Measurements from ENCODE around the gene HPX. TPM values are rescaled to one million over a fixed set of nuclear protein-coding genes. Genes with fewer than 3 reads are reported as not detected.

Gene HPX, protein sequence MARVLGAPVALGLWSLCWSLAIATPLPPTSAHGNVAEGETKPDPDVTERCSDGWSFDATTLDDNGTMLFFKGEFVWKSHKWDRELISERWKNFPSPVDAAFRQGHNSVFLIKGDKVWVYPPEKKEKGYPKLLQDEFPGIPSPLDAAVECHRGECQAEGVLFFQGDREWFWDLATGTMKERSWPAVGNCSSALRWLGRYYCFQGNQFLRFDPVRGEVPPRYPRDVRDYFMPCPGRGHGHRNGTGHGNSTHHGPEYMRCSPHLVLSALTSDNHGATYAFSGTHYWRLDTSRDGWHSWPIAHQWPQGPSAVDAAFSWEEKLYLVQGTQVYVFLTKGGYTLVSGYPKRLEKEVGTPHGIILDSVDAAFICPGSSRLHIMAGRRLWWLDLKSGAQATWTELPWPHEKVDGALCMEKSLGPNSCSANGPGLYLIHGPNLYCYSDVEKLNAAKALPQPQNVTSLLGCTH
- 1 to 10 TPM in 10 of 12 donors, not detected in 2; 1.1 to 6.6 (median 1.8) TPM for polyA plus RNA-seq (ENCODE audit: insufficient read length in 12 of 12)
- long read RNA-seq, donor 1, partial matches to known transcripts, result 0 of 1 reads
- long read RNA-seq, donor 1, other reads (novel, unspliced or antisense), result 0 of 1 reads
- long read RNA-seq, donor 2, result 0 reads
- long read RNA-seq, donor 3, partial matches to known transcripts, result 0 of 1 reads
- long read RNA-seq, donor 3, other reads (novel, unspliced or antisense), result 0 of 1 reads
- long read RNA-seq, donor 4, result 0 reads
- long read RNA-seq, donor 5, result 0 reads
- long read RNA-seq, donor 6, result 0 reads
- long read RNA-seq, donor 7, result 0 reads
- long read RNA-seq, donor 8, partial matches to known transcripts, result 0 of 1 reads
- long read RNA-seq, donor 8, other reads (novel, unspliced or antisense), result 0 of 1 reads
- long read RNA-seq, donor 9, result 0 reads
- long read RNA-seq, donor 10, partial matches to known transcripts, result 0 of 1 reads
- long read RNA-seq, donor 10, other reads (novel, unspliced or antisense), result 0 of 1 reads
- long read RNA-seq, donor 11, result 0 reads

DNA sequence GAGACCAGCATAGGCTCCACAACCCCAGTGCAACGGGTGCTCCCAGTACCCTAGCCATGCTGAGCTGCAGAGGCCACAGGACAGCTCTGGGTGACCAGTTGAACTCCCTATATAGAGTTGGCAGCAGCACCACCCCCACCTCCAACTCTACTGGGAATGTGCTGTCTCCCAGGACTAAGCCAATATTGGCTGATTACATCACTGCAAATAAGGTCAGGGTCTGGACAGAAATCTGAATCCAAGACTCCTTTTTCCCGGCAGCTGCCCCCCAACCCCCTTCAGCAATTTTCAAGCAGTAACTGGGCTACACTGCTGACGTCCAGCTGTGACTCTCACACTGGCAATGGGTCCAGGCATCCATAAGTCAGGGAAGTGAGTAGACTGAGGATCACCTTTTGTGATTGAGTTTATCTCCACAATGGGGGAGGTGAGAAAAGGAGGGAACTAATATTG lies at the start of gene HPX:
HPX (minus strand) TSS at position 82 of the 453 bp plus-strand sequence; CDS start at position 58, 24 bp downstream.
- DNase-seq, result no peak

DNA sequence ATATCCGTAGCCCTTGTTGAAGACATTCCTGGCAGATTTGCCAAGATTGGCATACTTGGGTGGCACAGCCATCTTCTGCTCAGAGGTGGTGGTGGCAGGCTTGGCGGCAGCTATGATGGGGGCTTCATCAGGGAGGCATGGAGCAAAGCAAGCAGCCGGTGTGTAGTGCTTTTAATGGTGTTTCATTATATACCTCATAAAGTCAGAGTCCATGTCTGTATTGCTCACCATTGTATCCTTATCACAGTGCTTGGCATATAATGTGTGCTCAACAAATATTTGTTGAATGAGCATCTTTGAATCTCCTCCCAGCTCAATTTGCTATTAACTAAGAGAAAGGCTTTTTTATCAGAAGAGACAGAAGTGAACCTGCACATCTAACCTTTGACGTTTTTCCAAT lies 48.5 kb upstream of the HPX start:
- no peak for DNase-seq

DNA sequence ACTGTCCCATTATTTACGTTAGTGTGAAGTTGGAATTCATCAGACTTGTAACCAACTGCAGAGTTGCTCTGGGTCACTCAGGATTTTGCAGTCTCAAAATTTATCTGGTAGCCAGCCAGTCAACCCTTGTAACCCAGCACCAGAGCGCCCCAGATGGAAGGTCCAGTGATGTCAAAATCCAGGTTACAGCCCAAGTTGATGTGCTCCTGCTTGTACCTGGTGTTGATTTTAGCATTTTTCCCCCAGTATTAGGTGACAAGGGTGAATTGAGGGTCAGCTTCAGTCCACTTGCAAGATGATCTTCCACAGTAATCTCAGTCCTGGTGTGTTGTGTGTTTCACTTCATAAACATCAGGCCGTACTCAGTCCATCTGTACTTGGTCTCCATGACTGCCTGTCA lies 48.0 kb upstream of the HPX start:
- DNase-seq, result no peak

DNA sequence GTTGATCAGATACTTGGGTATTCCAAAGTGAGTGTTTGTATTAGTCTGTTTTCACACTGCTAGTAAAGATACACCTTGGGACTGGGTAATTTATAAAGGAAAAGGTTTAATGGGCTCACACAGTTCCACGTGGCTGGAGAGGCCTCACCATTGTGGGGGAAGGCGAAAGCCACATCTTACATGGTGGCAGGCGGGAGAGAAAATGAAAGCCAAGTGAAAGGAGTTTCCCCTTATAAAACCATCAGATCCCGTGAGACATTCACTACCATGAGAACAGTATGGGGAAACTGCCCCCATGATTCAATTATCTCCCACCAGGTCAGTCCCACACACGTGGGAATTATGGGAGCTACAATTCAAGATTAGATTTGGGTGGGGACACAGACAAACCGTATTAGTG lies 47.6 kb upstream of the HPX start:
- DNase-seq, result no peak

DNA sequence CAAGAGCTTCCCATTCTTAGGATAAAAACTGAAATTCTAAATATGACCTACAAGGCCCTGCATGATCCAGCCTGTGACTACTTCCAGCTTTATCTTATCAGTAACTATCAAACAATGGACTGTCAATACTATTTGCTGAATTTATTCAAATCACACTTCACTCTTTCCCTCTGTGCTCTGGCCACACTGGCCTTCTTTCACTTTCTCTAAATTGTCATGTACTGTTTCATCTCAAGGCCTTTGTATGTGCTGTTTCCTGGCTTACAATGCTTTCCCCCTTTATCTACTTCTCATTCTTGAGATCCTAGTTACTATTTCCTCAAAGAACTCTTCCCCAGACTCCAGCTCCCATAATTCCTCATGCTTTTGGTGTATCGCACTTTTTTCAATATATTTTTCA lies 46.2 kb upstream of the HPX start:
- no peak for DNase-seq

DNA sequence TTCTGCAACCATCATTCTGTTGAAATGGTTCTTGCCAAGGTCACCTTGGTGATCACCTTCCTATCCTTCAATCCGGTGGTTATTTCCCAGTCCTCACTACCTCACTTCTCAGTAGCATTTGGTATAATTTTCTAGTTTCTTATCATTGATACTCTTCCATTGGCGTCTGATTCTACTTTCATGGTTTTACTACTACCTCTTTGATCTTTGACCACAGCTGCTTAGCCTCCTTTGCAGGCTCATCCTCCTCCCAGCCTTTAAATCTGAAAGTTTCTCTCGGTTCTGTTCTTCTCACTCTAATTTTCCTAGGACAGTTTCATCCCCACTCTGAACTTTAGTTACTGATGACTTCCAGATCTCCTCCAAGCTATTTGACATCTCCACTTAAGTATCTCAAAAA lies 45.5 kb upstream of the HPX start:
- no peak for DNase-seq

DNA sequence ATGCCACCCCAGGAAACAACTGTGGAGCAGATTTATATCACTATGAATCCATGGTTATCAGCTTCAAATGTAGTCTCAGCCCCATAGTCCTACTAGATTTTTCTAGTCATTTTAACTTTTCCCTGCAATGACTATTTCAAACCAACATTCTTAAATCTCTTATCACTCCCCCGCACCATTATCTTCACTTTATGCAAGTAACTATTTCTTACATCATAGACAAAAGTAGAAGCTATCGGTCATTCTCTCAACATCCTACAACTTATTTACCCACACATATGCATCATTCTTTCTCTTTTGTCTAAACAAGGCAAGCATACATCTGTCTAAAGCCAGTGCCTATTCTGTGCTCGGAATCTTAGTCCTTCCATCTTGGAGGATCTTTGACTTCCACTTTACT lies 44.9 kb upstream of the HPX start:
- DNase-seq, result no peak

DNA sequence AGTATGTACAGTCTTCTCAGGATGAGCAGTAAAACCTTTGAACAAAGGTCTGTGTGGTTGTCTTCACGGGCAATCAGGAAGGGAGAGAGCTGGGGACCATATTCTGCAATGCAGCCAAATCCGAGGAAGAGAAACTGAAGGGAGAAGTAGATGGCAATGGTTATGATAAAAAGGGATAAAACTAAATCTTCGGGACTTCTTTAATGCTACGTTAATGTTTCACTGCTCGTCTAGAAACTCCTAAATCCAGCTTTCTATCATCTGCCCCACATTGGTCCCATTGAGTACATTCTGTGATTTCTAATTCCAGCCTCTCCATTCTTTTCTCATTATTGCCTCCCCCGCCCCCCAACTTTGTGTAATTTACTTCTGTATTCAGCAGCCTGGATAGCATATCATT lies 42.2 kb upstream of the HPX start:
- no peak for DNase-seq

DNA sequence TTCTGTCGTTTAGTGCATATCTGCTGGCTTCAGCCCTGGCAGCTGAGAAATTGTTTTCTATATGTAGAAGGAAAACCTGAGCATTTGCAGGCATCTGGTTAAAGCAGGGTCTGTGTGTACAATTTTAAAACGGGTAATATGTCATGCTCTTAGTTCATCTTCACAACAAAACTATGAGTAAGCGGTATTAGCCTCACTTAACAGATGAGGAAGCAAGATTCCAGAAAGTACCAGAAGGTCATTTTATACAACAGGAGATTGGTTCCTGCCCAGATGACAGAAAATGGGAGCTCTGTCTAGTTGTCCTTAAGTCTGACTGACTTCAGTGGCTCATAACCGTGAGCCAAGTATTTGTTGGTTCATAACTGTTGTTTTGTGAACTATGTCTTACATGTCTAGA lies 41.7 kb upstream of the HPX start:
- no peak for DNase-seq

DNA sequence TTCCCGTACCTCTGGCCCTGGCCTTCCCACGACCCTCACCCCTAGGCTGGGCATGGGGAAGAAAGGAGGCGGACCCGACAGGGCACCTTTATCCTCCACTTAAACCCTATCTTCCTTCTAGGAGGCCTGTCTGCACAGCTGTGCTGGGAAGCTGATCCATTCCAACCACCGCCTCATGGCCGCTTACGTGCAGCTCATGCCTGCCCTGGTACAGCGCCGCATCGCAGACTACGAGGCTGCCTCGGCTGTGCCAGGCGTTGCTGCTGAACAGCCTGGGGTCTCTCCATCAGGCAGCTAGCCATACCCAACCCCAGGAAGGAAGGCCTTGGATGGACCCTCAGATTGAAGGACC lies 41.1 kb upstream of the HPX start:
- DNase-seq, result no peak

DNA sequence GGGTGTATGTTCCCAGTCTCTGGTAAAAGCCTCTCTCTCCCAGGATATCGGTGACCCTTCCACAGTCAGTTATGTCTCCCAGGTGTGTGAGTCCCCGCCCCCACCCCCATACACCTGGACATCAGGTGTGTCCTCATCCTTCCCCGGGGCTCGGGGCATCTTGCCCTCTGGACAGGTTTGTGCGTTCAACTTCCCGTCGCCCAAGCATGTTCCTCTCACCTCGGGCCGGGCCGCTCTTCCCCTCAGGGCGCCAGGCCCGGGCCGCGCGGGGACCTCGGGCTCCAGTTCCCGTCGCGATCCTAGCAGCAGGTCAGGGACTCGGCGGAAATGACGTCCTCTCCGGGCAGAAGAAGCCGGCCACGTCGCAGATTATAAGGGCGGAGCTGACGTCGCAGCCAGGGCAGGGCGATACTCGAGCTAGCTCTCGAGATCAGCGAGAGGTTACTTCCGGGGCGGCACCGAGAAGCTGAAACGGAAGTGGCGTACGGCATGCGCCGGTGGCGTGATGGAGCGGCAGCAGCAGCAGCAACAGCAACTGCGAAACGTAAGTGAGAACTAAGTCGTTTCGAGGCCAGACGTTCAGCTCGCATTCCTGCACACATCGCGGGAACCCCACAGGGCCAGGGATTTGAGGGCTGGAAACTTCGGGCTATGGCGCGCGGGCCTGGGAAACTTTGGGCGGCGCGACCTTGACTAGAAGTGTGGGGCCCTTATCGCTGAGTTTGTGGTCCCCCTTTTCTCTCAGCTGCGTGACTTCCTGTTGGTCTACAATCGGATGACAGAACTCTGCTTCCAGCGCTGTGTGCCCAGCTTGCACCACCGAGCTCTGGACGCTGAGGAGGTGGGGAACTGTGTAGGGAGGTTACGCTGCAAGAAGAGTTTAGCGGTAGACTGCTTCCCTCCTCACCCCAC lies 40.5 kb upstream of the HPX start, which contains the start of the genes ARFIP2 and TIMM10B:
ARFIP2 (minus strand) TSS at position 320 of the 912 bp plus-strand sequence. CDS start 910 bp downstream, outside the sequence.
TIMM10B (plus strand) TSS at position 490 of the 912 bp plus-strand sequence; CDS start at position 506, 16 bp downstream.
- peak; percentile 99 for DNase-seq

DNA sequence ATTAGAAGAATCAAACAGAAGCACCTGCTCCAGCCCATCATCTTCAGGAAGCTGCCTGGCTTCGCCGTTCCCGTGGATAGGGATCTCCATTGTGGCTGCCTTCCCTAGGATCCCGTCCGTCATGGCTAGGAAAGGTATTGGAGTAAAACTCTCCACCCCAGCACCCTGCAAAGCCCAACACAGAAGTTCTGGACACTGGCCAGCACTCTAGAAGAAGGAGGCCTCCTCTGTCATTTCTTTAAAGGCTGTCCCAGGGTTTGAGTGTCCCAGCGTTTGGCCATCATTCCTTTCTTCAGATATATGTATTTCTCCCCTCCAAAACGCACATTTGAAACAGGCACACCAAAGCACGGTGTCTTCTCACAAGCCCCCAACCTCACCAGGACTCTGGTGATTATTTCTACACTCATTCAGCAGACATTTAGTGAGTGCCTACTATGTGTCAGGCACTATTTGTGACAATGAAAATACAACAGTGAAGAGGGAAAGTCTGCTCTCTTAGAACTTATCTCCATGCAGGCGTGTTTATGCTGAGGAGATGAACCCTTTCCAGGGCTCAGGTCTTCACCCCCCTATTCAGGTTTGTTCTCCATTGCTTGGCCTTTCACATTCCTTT lies 39.6 kb upstream of the HPX start:
- DNase-seq, result no peak

DNA sequence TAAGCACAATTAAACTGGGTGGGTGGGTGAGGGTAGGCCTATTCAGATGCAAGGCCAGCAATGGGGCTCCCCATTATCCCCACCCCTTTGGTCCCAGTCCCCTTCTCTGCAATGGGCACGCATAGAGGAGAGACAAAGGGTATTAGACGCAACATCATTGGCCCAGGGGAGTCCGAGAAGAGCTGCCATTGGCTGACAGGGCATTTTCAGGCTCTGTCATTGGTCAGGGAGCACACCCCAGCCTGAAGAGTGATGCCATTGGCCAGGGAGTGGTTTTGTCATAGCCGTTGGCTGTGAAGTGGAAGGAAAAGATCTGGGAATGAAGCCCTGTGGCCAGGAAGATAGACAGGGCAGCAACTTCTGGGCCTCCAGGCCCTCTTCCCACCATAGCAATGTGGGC lies 35.8 kb upstream of the HPX start:
- DNase-seq, result no peak

DNA sequence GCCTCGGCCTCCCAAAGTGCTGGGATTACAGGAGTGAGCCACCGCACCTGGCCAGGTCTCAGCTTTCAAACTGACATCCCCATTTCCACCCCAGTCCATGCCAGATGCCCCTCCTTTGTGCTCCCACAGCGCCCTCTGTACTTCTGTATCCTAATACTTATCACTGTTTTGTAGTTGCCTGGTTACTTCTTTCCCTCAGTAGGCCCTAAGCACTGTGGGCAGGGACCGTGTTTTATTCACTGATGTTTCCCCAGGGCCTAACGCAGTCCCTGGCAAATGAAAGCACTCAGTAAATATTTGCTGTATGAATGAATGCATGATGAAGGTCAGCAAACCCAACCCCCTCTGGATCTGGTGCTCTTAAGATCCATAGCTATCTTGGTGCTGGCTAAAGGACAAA lies 35.1 kb upstream of the HPX start:
- DNase-seq, result no peak

DNA sequence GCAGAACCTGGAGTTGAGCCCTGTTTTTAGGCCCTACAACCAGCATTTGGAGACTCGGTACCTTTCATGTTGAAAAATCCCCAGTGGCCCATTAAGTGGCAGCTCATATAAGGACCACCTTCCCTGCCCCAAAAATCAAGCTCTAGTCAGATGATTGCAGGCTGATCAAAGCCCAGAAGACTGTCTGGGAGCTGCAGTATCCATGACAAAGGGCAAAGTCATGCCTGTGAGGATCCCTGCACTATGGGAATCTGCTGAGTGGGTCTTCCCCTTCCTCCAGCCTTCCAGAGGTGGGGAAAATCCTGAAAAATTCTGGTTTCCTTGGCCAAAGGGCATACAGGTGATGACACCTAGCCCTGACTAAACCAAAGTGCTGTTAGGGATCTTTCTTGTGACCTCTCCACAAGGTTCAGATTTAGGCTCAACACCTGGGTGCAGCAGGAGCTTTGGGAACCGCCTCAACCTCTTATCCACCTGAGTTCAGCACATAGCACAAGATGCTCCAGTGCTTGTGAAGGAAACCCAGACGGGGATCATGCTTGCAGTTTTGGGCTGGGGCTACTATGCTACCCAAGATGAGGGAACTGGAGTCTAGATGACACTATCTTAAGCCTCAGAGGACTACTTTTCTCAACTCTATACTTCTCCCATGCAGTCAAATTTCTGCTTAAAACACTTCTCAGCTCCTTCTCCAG lies 34.2 kb upstream of the HPX start:
- no peak for DNase-seq

DNA sequence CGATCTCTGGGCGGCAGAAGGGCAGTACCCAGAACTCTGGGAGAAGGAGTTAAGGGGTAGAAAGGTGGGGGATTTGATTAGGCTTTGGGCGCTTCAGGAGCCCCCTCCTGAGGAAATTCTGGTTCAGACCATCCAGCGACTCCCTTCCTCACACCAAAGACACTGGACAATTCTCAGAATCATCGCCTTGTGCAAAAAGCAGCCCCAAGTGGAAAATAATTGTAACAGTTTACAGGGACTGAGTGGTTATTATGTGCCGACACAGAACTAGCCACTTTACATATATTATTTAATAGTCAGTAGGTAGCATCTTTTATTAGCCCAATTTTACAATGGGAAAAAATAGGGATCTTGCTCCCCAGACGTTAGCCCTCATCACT lies 33.6 kb upstream of the HPX start:
- DNase-seq, result no peak

DNA sequence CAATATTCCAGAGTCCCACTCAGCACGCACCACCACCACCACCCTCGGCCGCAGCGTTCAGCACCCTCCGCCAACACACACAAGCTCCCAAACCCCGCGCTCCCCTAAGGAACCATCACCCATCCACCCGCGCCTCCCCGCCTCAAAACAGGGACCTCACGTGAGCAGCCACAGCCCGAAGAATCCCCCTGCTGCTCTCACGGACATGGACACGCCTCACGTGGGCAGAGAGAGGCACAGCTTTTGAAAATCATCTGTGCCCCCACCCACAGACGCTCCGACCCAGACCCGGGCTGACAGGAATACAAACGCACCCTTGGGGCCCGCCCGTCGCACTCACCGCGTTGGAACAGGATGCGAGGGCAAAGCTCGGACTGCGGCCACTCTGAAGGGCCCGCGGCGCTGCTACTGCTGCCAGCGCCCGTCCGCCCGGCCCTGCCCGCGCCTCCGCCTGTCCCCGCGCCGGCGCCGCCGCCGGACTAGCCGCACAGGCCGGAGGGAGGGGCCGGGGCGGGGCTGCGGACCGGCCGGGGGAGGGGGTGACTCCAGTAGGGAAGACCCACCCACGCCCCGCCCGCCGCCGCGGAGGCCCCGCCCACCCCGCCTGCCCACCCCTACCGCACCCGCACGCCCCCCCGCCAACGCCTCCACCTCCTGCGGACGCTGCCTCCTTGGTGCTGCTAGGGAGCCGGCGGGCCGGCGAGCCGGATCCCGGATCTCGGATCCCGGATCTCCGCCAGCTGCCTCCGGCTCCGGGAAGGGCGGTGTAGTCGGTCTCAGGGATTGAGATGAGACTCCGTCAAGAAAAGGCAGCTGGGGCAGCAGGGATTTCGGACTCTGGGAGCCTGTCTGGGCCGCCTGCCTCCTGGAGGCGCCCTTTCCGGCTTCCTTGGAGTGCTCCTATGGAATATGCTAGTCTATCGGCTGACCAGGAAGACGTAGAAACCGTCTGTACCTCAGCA lies 32.9 kb upstream of the HPX start, which contains the start of gene TRIM3:
TRIM3 (minus strand) TSS at position 491 of the 962 bp plus-strand sequence. CDS start 8,246 bp downstream, outside the sequence.
- DNase-seq, result peak; percentile 88

DNA sequence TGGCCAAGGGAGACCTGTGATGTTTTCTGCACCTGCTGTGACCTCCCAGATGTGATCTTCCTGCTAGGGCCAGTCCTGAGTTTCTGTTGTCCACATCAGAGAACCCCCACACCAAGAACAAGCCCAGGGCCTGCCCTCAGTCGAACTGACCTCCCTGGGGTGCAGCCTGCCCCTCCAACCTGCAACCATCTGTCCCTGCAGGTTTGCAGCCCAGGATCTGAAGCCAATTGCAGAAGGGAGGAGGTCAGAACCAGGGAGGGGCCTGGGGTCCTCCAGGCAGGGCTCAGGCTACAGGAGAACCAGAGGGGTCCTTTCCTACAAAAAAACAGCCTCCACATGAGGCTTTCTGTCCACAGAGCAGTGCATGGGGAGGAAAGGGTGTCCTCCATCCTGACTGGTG lies 32.1 kb upstream of the HPX start:
- no peak for DNase-seq

DNA sequence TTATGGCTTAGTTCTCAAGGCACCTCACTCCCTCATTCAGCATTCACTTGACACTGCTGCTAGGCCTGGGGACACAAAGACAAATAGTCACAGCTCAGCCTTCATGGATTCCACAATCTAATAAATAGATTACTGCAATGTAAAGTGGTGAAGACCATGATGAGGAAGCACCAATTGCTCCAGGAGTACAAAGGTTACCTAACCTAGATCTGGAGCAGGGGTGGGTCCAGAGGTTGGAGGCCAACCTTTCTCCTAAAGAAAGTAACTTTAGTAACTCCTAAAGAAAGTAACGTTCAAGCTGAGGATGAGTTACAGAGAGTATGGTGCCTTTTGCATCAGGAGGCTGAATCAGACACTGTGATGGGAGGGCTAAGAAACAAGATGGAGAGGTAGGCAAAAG lies 28.8 kb upstream of the HPX start:
- no peak for DNase-seq
